ENCODE results near the gene PDSS2.
"Not testable (repeated sequence)": the region's sequence is repeated elsewhere in the genome, so short reads cannot be mapped to it uniquely, and the experiment has no call there.

The PDSS2 gene

DNA sequence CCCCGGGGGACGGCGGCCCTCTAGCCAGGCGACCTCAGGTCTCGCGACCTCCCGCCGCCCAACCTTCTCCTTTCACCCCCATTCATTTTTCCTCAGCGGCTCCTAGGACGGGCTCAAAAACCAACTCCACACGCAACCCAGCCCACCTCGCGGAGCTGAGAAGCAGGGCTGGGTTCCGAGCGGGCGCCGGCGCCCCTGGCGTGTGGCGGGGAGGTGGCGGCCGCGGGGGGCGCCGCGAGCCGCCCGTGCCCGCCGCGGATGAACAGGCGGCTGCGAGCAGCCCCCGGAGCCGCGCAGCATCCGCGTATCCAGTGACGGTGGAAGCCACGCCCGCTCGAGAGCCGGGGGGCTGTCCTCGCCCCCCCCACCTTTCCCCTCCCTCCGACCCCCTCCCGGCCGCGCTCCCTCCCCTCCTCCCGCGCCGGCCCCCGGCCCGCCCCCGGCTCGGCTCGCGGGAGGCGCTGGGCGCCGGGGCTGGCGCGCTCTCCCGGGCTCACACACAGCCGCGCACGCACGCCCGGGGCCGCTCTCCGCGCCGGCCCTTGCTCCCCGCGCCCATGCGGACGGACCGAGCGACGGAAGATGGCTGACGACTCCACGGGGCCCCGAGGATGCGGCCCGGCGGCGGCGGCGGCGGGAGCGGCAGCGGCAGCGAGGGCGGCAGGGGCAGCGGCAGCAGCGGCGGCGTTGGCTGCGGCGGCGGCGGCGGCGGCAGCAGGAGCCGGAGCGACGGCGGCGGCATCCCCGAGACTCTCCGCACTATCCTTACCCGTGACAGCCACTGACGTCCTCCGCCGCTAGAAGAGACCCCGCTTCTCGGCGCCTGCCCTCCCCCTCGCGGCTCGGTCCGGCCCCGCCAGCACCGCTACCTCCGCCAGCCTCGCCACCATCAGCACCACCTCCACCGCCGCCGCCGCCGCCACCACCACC lies 30.5 kb upstream of the PDSS2 start, which contains the start of gene SOBP:
TSS of gene SOBP (plus strand) at position 482 of the 930 bp plus-strand sequence. CDS start 500 bp downstream, outside the sequence.
- peak within 1 kb of the TSS; percentile 88 for H3K4me3 ChIP-seq (ENCODE audit: low read length)
- H3K27me3 ChIP-seq (ENCODE audit: control insufficient read depth, insufficient read depth, low read length): peaks cover 13% of the 10 kb centered on the region
- H3K4me1 ChIP-seq (ENCODE audit: control insufficient read depth, insufficient read depth, low read length): peaks cover 23% of the 10 kb centered on the region
- H3K36me3 ChIP-seq (ENCODE audit: control insufficient read depth, insufficient read depth, low read length): no peaks in the 10 kb centered on the region
- H3K27ac ChIP-seq (ENCODE audit: low read depth, low read length): peak within 1 kb of the TSS; percentile 77
- peak within 1 kb of the TSS; percentile 47 for H3K9ac ChIP-seq (ENCODE audit: low read length)

DNA sequence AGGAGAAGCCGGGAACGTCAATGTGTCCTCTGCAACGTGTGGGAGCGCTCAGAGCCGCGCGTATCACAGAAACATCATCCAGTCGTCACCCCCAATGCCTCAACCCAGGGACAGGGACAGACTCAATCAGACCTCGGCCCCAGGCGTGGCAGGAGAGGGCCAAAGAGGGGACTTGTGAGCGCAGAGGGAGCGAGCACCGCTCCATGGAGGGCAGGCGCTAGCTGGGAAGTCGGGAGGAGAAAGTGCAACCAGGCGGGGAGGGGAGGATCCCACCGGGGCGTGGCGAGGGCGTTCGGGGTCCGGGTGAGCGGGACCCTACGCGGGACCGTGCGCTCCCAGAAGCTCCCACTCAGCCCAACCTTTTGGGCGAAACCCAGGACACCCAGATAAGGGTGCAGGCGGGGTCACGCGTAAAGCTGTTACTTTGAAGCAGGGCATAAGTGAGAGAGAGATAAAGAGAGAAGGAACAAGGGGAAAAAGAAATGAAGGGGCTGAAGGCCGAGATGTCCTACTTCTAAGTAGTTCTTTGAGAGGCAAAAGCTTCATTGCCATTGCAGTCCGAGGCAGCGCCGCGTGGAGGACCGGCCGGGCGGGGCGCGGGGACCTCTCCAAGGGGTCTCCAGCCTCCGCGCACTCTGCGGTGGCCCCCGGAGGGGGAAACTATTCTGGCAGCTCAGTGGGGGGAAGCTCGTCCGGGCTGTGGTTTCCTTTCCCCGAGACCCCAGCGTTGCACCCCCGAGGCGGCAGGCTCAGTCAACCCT lies 29.7 kb upstream of the PDSS2 start:
- Histone ChIP-seq H3K27me3 (ENCODE audit: control insufficient read depth, insufficient read depth, low read length) (peaks cover 13% of the 10 kb centered on the region), H3K36me3 (ENCODE audit: control insufficient read depth, insufficient read depth, low read length) (no peaks in the 10 kb centered on the region), H3K4me3 (ENCODE audit: low read length) (peak overlapping the region; percentile 83), H3K9ac (ENCODE audit: low read length) (peak overlapping the region; percentile 62), H3K4me1 (ENCODE audit: control insufficient read depth, insufficient read depth, low read length) (peaks cover 15% of the 10 kb centered on the region), H3K27ac (ENCODE audit: low read depth, low read length) (peak overlapping the region; percentile 74)

DNA sequence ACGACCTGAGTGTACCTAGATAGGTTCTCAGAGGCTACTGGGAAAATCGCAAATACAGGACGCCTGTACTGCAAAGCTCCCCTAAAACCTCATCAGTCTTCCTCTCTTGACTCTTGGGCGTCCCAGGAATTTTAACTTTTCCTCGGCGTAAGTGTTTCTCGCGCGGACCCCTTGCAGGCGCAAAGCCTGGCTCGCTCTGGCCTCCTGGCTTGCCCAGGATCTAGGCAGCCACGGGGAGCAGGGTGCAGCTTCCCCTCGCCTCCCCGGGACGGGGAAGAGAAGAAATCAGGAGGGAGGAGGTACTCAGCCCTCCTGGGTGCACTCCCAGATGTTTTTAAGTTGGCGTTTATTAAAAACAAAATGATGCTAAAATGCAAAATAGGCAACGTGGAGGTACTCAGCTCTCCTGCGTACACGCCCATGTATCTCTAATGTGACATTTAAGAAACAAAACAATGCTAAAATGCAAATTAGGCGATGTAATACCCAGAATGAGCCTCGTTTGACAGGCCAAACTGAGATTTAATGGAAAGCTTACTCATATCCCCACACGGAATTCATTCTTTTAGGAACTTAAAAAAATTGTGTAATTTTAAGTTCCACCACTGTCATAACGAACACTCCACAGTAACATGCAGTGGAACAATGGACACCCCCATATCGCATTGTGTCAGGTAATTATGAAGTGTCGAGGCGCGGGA lies 29.0 kb upstream of the PDSS2 start:
- peak overlapping the region; percentile 62 for H3K9ac ChIP-seq (ENCODE audit: low read length)
- H3K27ac ChIP-seq (ENCODE audit: low read depth, low read length): peak overlapping the region; percentile 45
- H3K27me3 ChIP-seq (ENCODE audit: control insufficient read depth, insufficient read depth, low read length): peaks cover 13% of the 10 kb centered on the region
- peaks cover 10% of the 10 kb centered on the region for H3K4me1 ChIP-seq (ENCODE audit: control insufficient read depth, insufficient read depth, low read length)
- peak overlapping the region; percentile 83 for H3K4me3 ChIP-seq (ENCODE audit: low read length)
- no peaks in the 10 kb centered on the region for H3K36me3 ChIP-seq (ENCODE audit: control insufficient read depth, insufficient read depth, low read length)

DNA sequence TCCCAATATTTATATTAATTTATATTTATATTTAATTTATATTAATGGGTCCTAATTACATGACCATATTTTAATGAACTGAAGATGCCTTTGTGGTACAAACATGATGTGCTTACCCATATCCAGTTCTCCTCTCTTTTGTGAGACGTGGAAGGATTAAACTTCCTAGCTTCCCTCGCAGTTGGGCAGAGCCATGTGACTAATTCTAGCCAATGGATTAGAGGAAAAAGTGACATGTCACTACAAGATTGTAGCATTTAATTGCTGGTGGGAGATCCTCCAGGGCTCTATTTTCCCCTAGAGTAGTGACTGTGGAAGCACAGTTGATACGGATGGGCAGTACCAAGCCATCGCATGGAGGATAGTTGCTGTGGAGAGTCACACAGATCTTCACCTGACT lies 25.8 kb upstream of the PDSS2 start:
- H3K4me1 ChIP-seq (ENCODE audit: control insufficient read depth, insufficient read depth, low read length): no peaks in the 10 kb centered on the region
- H3K9ac ChIP-seq (ENCODE audit: low read length): no peak overlapping the region
- no peak overlapping the region for H3K27ac ChIP-seq (ENCODE audit: low read depth, low read length)
- no peak overlapping the region for H3K4me3 ChIP-seq (ENCODE audit: low read length)
- no peaks in the 10 kb centered on the region for H3K36me3 ChIP-seq (ENCODE audit: control insufficient read depth, insufficient read depth, low read length)
- peaks cover 5% of the 10 kb centered on the region for H3K27me3 ChIP-seq (ENCODE audit: control insufficient read depth, insufficient read depth, low read length)

DNA sequence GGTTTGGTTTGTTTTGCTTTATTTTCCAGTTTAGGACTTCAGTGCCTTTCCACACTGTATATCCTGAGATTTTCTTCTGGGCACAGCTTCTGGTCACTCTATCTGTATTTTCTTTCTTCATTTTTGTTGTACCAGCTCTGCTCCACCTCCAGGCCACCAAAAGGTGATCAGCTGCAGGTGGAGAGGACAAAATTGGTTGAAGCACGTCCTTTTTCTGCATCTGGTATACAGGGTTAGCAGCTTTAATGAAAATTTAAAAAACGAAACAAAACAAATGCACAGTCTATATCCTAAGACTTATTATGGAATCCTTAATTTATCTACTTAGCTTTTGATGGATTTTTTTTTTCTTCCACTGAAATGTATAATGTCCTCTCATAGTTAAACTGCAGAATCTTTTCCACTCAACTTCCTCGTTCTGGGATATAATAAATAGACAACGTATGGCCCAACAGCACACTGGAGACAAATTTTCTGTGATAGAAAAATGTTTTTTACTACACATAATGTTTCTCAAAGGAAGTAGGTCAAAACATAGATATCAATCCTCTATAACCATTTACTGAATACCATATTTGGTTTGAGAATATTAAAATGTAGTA lies 19.8 kb upstream of the PDSS2 start:
- no peaks in the 10 kb centered on the region for H3K27me3 ChIP-seq (ENCODE audit: control insufficient read depth, insufficient read depth, low read length)
- H3K4me3 ChIP-seq (ENCODE audit: low read length): no peak overlapping the region
- no peaks in the 10 kb centered on the region for H3K4me1 ChIP-seq (ENCODE audit: control insufficient read depth, insufficient read depth, low read length)
- H3K36me3 ChIP-seq (ENCODE audit: control insufficient read depth, insufficient read depth, low read length): no peaks in the 10 kb centered on the region
- H3K9ac ChIP-seq (ENCODE audit: low read length): no peak overlapping the region
- no peak overlapping the region for H3K27ac ChIP-seq (ENCODE audit: low read depth, low read length)

DNA sequence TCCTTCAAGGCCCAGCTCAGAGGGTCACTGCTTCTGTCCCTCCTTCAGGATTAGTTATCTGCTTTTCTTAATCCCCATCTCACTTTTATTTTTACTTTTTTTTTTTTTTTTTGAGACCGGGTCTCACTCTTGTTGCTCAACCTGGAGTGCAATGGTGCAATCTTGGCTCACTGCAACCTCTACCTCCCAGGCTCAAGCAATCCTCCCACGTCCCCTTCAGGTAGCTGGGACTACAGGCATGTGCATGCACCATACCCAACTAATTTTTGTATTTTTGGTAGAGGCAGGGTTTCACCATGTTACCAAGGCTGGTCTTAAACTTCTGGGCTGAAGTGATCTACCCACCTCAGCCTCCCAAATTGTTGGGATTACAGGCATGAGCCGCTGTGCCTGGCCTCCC lies 16.5 kb upstream of the PDSS2 start:
- H3K4me3 ChIP-seq (ENCODE audit: low read length); H3K9ac ChIP-seq (ENCODE audit: low read length): not testable (repeated sequence)

DNA sequence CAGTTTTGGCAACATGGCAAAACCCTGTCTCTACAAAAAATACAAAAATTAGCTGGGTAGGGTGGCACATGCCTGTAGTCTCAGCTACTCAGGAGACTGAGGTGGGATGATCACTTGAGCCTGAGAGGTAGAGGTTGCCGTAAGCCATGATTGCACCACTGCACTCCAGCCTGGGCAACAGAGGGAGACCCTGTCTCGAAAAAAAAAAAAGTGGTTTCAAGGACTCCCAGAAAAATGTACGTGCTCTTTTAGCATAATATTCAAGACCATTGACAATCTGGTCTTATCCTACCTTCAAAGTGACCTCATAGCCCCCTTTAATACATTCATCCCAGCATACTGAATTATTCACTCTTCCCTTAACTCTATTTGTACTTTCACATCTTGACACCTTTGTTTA lies 16.0 kb upstream of the PDSS2 start:
- H3K36me3 ChIP-seq (ENCODE audit: control insufficient read depth, insufficient read depth, low read length); H3K27ac ChIP-seq (ENCODE audit: low read depth, low read length); H3K4me3 ChIP-seq (ENCODE audit: low read length); H3K9ac ChIP-seq (ENCODE audit: low read length); H3K27me3 ChIP-seq (ENCODE audit: control insufficient read depth, insufficient read depth, low read length); H3K4me1 ChIP-seq (ENCODE audit: control insufficient read depth, insufficient read depth, low read length): not testable (repeated sequence)

More for the DNA sequence above, 16.5 kb upstream of the PDSS2 start:
- not testable (repeated sequence) for H3K4me1 ChIP-seq (ENCODE audit: control insufficient read depth, insufficient read depth, low read length); H3K36me3 ChIP-seq (ENCODE audit: control insufficient read depth, insufficient read depth, low read length); H3K27ac ChIP-seq (ENCODE audit: low read depth, low read length); H3K27me3 ChIP-seq (ENCODE audit: control insufficient read depth, insufficient read depth, low read length)

DNA sequence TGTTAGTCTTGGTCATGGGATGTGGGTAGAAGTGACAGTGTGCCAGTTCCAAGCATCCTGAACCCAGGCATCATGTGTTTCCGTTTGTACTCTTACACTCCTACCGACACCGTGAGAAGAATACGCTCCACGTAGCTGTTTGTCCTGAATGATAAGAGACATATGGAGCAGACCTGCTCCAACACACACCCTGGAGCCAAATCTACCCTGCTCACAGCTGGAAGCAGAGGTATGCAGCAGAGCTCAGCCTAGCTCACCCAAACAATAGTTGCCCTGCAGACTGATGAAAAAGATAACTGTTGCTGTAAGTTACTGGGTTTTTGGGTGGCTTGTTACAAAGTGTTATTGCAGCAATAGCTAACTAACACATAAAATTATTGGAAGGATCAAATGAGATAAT lies 14.3 kb upstream of the PDSS2 start:
- Histone ChIP-seq H3K27me3 (ENCODE audit: control insufficient read depth, insufficient read depth, low read length) (no peaks in the 10 kb centered on the region), H3K4me3 (ENCODE audit: low read length) (no peak overlapping the region), H3K9ac (ENCODE audit: low read length) (no peak overlapping the region), H3K4me1 (ENCODE audit: control insufficient read depth, insufficient read depth, low read length) (no peaks in the 10 kb centered on the region), H3K27ac (ENCODE audit: low read depth, low read length) (no peak overlapping the region), H3K36me3 (ENCODE audit: control insufficient read depth, insufficient read depth, low read length) (no peaks in the 10 kb centered on the region)

DNA sequence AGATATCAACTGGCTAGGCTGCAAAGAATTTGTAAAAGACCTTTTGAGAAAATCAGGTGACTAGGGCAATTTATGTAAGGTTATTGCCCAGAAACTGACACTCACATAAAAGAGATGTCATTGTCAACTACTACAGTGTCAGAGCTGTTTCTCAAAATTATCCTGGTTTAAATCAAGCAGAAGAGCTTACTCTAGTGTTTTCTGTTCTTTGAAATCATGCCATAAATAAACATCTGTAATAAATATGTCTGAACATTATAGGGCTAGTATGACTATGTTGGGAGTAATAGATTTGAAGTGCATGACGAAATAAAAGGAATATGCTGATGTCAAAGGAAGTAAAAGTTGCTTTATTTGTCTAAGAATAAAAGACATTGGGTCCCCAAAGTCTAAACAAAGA lies 11.0 kb upstream of the PDSS2 start:
- Histone ChIP-seq H3K36me3 (ENCODE audit: control insufficient read depth, insufficient read depth, low read length) (no peaks in the 10 kb centered on the region), H3K4me3 (ENCODE audit: low read length) (no peak overlapping the region), H3K9ac (ENCODE audit: low read length) (no peak overlapping the region), H3K27ac (ENCODE audit: low read depth, low read length) (no peak overlapping the region), H3K27me3 (ENCODE audit: control insufficient read depth, insufficient read depth, low read length) (no peaks in the 10 kb centered on the region), H3K4me1 (ENCODE audit: control insufficient read depth, insufficient read depth, low read length) (no peaks in the 10 kb centered on the region)

DNA sequence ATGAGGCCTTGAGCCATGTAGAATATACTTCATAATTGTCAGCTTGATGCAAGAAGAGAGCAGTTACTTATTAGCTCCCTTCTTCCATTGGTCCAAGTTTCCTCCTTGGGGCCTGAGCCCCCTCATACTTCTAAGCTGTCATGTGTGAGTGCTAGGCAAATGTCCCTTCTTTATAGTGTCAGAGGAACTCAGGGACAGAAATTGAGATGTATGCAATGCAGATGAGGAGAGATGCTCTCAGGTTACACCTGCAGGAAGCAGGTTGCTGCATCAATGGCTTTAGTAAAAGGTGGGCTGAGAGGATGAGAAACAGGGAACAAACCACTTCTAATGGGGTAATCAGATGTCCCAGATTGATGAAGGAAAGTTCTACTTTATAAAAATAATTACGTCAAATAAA lies 6.7 kb upstream of the PDSS2 start:
- Histone ChIP-seq H3K4me3 (ENCODE audit: low read length) (no peak overlapping the region), H3K36me3 (ENCODE audit: control insufficient read depth, insufficient read depth, low read length) (no peaks in the 10 kb centered on the region), H3K27ac (ENCODE audit: low read depth, low read length) (no peak overlapping the region)

DNA sequence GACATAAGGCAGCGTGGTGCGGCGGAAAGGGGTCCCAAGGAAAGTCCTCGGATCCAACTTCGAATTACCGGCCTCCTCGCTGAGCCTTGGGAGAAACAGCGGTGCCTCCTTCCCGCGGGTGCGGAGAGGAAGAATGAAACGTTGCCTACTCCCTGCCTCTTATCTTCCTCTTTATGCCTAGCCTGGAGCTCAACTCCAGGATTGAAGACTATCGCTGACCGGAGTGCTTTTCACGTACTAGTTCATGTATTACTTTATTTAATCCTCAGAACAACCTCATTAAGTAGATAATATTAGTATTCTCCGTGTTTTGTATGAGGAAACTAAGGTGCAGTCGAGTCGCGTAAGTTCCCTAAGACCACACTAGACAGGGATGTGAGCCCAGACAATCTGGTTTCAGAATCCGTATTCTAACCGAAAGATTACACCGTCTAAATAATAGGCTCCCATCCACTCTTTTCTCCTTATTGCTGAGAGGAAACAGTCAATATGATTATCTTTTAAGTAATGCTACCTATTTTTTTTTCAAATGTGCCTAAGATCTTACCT lies 793 bp upstream of the PDSS2 start:
- Histone ChIP-seq H3K27ac (ENCODE audit: low read depth, low read length) (peak overlapping the region; percentile 87), H3K4me1 (ENCODE audit: control insufficient read depth, insufficient read depth, low read length) (peaks cover 2% of the 10 kb centered on the region), H3K36me3 (ENCODE audit: control insufficient read depth, insufficient read depth, low read length) (peaks cover 3% of the 10 kb centered on the region), H3K4me3 (ENCODE audit: low read length) (peak overlapping the region; percentile 98), H3K9ac (ENCODE audit: low read length) (peak overlapping the region; percentile 87), H3K27me3 (ENCODE audit: control insufficient read depth, insufficient read depth, low read length) (no peaks in the 10 kb centered on the region)

More for the DNA sequence above, 6.7 kb upstream of the PDSS2 start:
- Histone ChIP-seq H3K27me3 (ENCODE audit: control insufficient read depth, insufficient read depth, low read length) (no peaks in the 10 kb centered on the region), H3K4me1 (ENCODE audit: control insufficient read depth, insufficient read depth, low read length) (no peaks in the 10 kb centered on the region), H3K9ac (ENCODE audit: low read length) (no peak overlapping the region)
